WTC11 (cell line): ENCODE measurements around the gene ABTB2.

Source experiments
- ATF2 ChIP-seq: sonication (generic); formaldehyde crosslinking; IDR thresholded peaks from 2 replicates; pipeline ENCODE4 v1.8.1; 2022; ENCODE audit warnings: low read depth, missing genetic modification reagents, borderline replicate concordance
- CBFB ChIP-seq: sonication (generic); formaldehyde crosslinking; IDR thresholded peaks from 2 replicates; pipeline ENCODE4 v1.8.1; 2022; ENCODE audit warnings: mild to moderate bottlenecking, low read depth, missing genetic modification reagents
- CREM ChIP-seq: sonication (generic); formaldehyde crosslinking; IDR thresholded peaks from 2 replicates; pipeline ENCODE4 v1.8.1; 2022; ENCODE audit warnings: mild to moderate bottlenecking, missing genetic modification reagents, moderate library complexity
- CTCF ChIP-seq: fragments of 200-600 bp; IDR thresholded peaks from 2 replicates; pipeline ENCODE4 v1.8.0; 2022; ENCODE audit warnings: antibody characterized with exemption
- FOXJ3 ChIP-seq: sonication (generic); formaldehyde crosslinking; IDR thresholded peaks from 2 replicates; pipeline ENCODE4 v1.9.0; 2021; ENCODE audit warnings: missing genetic modification reagents, mild to moderate bottlenecking, borderline replicate concordance
- GRHL2 ChIP-seq: fragments of 250-450 bp; sonication (Bioruptor Pico); IDR thresholded peaks from 2 replicates; pipeline ENCODE4 v1.8.0; 2022; ENCODE audit warnings: mild to moderate bottlenecking, moderate library complexity; ENCODE audit not compliant: insufficient replicate concordance, severe bottlenecking
- JUN ChIP-seq: sonication (generic); formaldehyde crosslinking; IDR thresholded peaks from 2 replicates; pipeline ENCODE4 v1.8.0; 2023; ENCODE audit warnings: mild to moderate bottlenecking, missing genetic modification reagents
- MXD4 ChIP-seq: fragments of 250-450 bp; sonication (Bioruptor Pico); IDR thresholded peaks from 2 replicates; pipeline ENCODE4 v1.8.0; 2021; ENCODE audit warnings: mild to moderate bottlenecking, moderate library complexity, borderline replicate concordance
- PRDM15 ChIP-seq: sonication (generic); formaldehyde crosslinking; IDR thresholded peaks from 2 replicates; pipeline ENCODE4 v1.8.0; 2022; ENCODE audit warnings: missing genetic modification reagents
- TEAD1 ChIP-seq: sonication (generic); formaldehyde crosslinking; IDR thresholded peaks from 2 replicates; pipeline ENCODE4 v1.8.0; 2022; ENCODE audit warnings: mild to moderate bottlenecking, missing genetic modification reagents
- ZNF121 ChIP-seq: sonication (generic); formaldehyde crosslinking; IDR thresholded peaks from 2 replicates; pipeline ENCODE4 v1.8.0; 2023; ENCODE audit warnings: missing genetic modification reagents
- ZNF138 ChIP-seq: sonication (generic); formaldehyde crosslinking; conservative IDR thresholded peaks from 2 replicates; pipeline ENCODE4 v1.8.1; 2022; ENCODE audit warnings: mild to moderate bottlenecking, moderate library complexity, missing genetic modification reagents
- ZNF317 ChIP-seq: sonication (generic); formaldehyde crosslinking; IDR thresholded peaks from 2 replicates; pipeline ENCODE4 v1.8.1; 2023; ENCODE audit warnings: low read depth, mild to moderate bottlenecking, moderate library complexity, missing genetic modification reagents, borderline replicate concordance

- TF ChIP-seq CTCF = no peak
- no peak for TF ChIP-seq CREM (CRISPR knock-in tag)
- TF ChIP-seq JUN (CRISPR knock-in tag) = no peak
- no peak for TF ChIP-seq TEAD1 (CRISPR knock-in tag)
- TF ChIP-seq CBFB (CRISPR knock-in tag) = no peak
- TF ChIP-seq FOXJ3 (CRISPR knock-in tag) = no peak
- no peak for TF ChIP-seq MXD4 (CRISPR knock-in tag)
- TF ChIP-seq ATF2 (CRISPR knock-in tag) = no peak
- no peak for TF ChIP-seq PRDM15
- no peak for TF ChIP-seq ZNF317
- no peak for TF ChIP-seq ZNF138 (CRISPR knock-in tag)
- no peak for TF ChIP-seq GRHL2 (CRISPR knock-in tag)
- no peak for TF ChIP-seq ZNF121 (CRISPR knock-in tag)
Measured at GRCh38 chr11:34169686-34170085, 188.1 kb downstream of the ABTB2 start.
